Measurements from ENCODE around the gene POLE. TPM values are rescaled to one million over a fixed set of nuclear protein-coding genes. Genes with fewer than 3 reads are reported as not detected.

Gene POLE
- total RNA-seq, 4 donors from 2014 or later = 58.3 to 198 (median 84.3) TPM

DNA sequence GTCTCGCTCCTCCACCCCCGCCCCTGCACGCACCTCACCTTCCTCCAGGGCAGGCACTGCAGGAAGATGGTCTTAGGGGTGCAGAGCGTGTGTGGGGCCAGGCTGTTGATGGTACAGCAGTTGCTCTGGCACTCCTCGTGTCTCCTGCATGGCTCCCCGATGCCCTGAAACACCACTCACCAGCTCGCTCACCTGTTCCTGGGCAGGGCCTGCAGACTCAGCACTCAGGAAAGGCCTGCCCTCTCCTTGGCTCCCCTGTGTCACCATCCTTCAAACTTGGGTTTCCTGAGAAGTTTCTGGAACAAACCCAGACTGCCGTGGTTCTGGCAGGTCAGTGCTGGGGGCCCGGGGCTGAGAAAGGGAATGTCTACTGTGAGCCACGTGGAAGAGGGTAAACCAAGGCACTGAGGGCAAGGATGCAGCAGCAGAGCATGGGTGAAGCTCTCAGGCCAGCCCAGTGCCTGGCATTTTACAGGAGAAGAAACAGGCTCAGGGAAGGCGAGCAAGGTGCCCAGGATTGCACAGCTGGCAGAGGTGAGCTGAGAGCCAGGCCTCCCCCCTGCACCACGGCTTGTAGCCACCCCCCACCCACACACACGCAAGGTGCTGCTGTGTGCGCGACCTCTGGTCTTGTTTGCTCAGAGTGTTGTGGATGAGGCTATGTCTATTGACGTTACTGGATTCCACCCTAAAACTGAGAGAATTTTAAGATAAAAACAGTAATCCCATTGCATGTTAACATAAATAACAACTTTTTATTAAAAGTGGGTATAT lies 82.3 kb downstream of the POLE start:
- TF ChIP-seq, protein P1, sequence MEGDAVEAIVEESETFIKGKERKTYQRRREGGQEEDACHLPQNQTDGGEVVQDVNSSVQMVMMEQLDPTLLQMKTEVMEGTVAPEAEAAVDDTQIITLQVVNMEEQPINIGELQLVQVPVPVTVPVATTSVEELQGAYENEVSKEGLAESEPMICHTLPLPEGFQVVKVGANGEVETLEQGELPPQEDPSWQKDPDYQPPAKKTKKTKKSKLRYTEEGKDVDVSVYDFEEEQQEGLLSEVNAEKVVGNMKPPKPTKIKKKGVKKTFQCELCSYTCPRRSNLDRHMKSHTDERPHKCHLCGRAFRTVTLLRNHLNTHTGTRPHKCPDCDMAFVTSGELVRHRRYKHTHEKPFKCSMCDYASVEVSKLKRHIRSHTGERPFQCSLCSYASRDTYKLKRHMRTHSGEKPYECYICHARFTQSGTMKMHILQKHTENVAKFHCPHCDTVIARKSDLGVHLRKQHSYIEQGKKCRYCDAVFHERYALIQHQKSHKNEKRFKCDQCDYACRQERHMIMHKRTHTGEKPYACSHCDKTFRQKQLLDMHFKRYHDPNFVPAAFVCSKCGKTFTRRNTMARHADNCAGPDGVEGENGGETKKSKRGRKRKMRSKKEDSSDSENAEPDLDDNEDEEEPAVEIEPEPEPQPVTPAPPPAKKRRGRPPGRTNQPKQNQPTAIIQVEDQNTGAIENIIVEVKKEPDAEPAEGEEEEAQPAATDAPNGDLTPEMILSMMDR (IDR thresholded peaks at IDR 0.05) = no peak
- no peak for TF ChIP-seq POLR2A (IDR thresholded peaks at IDR 0.05)
- DNase-seq = no peak
- Histone ChIP-seq H3K27ac (no peak overlapping the region), H3K27me3 (peaks cover 0 to 8% of the 10 kb centered on the region in 2 donors), H3K4me1 (peaks cover 0 to 30% (median 0%) of the 10 kb centered on the region in 4 donors), H3K9me3 (no peaks in the 10 kb centered on the region), H3K36me3 (no peaks in the 10 kb centered on the region), H3K4me3 (peak overlapping the region in 1 of 4 donors; percentile 46)

DNA sequence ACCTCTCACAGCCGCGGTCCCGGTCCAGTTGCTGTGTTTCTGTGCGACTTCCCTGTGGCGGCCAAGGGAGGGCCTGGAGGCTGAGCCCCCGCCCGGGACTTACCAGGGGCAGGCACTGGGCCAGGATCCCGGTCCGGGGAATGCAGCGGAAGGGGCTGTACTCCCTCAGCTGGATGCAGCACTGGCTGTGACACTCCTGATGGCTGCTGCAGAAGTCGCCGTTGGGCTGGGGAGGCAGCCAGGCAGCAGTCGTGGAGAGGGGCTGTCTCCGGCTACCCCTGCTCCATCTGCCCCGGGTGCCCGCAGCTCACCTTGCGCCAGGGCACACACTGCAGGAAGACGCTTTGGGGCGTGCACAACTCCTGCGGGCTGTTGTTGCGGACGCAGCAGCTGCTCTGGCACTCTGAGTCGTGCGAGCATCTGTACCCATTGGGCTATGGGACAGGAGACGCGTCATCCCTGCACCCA lies 83.0 kb downstream of the POLE start:
- Histone ChIP-seq H3K36me3 (no peaks in the 10 kb centered on the region), H3K9me3 (no peaks in the 10 kb centered on the region), H3K27ac (peak overlapping the region in 3 of 4 donors; percentile 50 to 70 (median 65)), H3K4me3 (peak overlapping the region in 3 of 4 donors; percentile 20 to 46 (median 42)), H3K4me1 (peaks cover 0 to 30% (median 0%) of the 10 kb centered on the region in 4 donors), H3K27me3 (peaks cover 0 to 8% of the 10 kb centered on the region in 2 donors)
- no peak for DNase-seq
- TF ChIP-seq, protein P1 (IDR thresholded peaks at IDR 0.05) = no peak
- TF ChIP-seq POLR2A (IDR thresholded peaks at IDR 0.05) = no peak

DNA sequence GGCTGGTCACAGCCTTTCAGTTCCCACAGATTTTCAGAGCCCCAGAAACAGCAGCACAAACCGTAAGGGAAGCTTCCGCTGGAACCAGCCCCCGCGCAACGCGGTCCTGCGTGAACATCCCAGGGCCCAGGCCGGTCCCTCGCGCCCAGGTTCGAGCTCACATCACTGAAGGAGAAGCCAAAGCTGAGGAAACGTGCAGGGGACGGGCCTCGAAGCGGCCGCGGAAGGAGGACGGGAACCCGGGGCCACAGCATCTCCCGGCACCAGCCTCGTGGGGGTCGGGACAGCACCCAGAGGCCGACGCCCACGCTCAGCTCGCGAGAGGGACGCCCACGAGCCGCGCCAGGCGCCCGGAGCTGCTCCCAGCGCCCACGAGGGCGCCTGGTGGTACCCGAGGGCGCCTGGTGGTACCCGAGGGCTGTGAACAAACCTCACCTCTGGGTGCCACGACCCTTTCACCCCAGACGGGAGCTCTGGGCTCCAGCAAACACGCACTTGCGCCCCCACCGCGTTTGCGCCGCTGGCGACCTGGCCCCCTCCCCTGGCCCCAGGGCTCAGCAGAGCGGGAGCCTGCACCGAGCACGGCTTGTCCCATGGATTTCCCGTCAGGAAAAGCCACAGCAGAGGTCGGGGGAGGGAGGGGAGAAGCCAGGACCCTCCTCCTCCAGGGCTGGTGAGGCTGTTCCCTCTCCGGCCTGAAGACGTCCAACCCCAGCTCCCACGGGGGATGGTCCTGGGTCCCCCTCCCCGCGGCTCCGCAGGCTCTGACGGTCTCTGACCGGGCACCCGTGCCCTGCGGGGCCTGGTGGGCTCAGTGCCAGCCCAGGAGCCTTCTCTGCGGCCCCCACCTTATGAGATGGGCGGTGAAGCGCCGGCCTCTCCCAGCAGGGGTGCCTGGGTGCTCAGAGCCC lies 83.6 kb downstream of the POLE start:
- H3K4me3 ChIP-seq = peak overlapping the region in 3 of 4 donors; percentile 20 to 46 (median 42)

DNA sequence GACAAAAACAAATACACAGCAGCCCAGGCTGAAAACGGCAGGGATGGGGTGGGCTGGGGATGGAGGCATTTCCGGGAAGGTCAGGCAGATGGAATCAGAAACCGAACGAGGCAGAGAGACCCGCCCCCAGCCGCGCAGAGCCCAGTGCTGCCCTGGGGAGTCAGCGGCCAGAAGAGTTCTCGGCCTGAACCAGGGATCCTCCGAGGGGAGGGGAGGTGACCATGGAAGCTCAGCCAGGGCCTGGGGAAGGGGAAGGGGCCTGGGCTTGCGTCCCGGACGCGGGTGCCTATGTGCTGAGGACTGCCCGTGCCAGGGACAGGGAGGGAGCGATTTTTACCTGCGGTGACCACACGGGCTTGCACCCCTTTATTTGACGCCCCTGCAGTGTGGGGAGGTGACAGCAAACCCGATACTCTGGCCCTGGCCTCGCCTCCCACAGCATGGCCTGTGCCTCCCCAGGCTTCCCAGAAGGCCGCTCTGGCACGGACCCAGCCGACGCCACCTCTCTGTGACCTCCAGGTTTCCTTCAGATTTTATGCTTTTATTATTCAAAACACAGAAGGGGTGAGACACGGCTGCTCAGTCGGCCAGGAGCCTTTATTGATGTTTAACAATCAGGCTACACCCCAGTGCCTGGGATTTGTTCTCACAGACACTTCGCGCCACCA lies 84.4 kb downstream of the POLE start:
- H3K9me3 ChIP-seq = no peaks in the 10 kb centered on the region
- TF ChIP-seq, protein P1 (IDR thresholded peaks at IDR 0.05) = no peak
- TF ChIP-seq POLR2A (IDR thresholded peaks at IDR 0.05) = no peak

More for the DNA sequence above, 83.6 kb downstream of the POLE start:
- peaks cover 0 to 8% of the 10 kb centered on the region in 2 donors for H3K27me3 ChIP-seq
- DNase-seq = no peak
- TF ChIP-seq, protein P1 (IDR thresholded peaks at IDR 0.05) = no peak
- no peak for TF ChIP-seq POLR2A (IDR thresholded peaks at IDR 0.05)
- peaks cover 0 to 30% (median 0%) of the 10 kb centered on the region in 4 donors for H3K4me1 ChIP-seq
- H3K9me3 ChIP-seq = no peaks in the 10 kb centered on the region
- peak overlapping the region in 3 of 4 donors; percentile 60 to 70 (median 65) for H3K27ac ChIP-seq
- no peaks in the 10 kb centered on the region for H3K36me3 ChIP-seq

More for the DNA sequence above, 84.4 kb downstream of the POLE start:
- peaks cover 0 to 30% (median 0%) of the 10 kb centered on the region in 4 donors for H3K4me1 ChIP-seq
- peak overlapping the region in 2 of 4 donors; percentile 42 to 46 for H3K4me3 ChIP-seq
- peak overlapping the region in 3 of 4 donors; percentile 60 to 70 (median 65) for H3K27ac ChIP-seq
- no peak for DNase-seq
- H3K27me3 ChIP-seq = peaks cover 0 to 8% of the 10 kb centered on the region in 2 donors
- H3K36me3 ChIP-seq = no peaks in the 10 kb centered on the region

Data from Peyer's patch (tissue), 4 donors.